Aorta (tissue), 5 donors: Measurements from ENCODE around the gene OR2A7. TPM values are rescaled to one million over a fixed set of nuclear protein-coding genes. Genes with fewer than 3 reads are reported as not detected.
"Not testable (repeated sequence)": the region's sequence is repeated elsewhere in the genome, so short reads cannot be mapped to it uniquely, and the experiment has no call there.

Source experiments
- ATAC-seq: fragments of 200-7000 bp; cut with Tn5 transposase; one replicate; pipeline ENCODE4 v1.9.1; 2022; ENCODE audit warnings: moderate library complexity; ENCODE audit not compliant: low FRiP score
- DNase-seq, 2 donors: peaks; one replicate each; pipeline ENCODE4 v3.0.0-alpha.2; 2020
- H3K27ac ChIP-seq, 2 donors: one replicate each; pipeline ENCODE4 v1.5.1; 2013; ENCODE audit warnings: low read length in 2 of 2, mild to moderate bottlenecking in 2 of 2, moderate library complexity in 2 of 2, control low read depth in 1 of 2, inconsistent platforms in 1 of 2, low read depth in 1 of 2
- H3K27me3 ChIP-seq, 2 donors: one replicate each; pipeline ENCODE4 v1.6.1; 2013; ENCODE audit warnings: control low read depth in 1 of 2, low read length in 1 of 2, mild to moderate bottlenecking in 1 of 2, moderate library complexity in 1 of 2; ENCODE audit not compliant: insufficient read depth in 2 of 2, control insufficient read depth in 1 of 2
- H3K36me3 ChIP-seq, 2 donors: one replicate each; pipeline ENCODE4 v1.6.1; 2013; ENCODE audit warnings: control low read depth in 1 of 2, low read length in 1 of 2, mild to moderate bottlenecking in 1 of 2; ENCODE audit not compliant: insufficient read depth in 2 of 2, control insufficient read depth in 1 of 2
- H3K4me1 ChIP-seq, 2 donors: one replicate each; pipeline ENCODE4 v1.6.1; 2013; ENCODE audit warnings: low read length in 2 of 2, control low read depth in 1 of 2, mild to moderate bottlenecking in 1 of 2, moderate library complexity in 1 of 2; ENCODE audit not compliant: insufficient read depth in 2 of 2, control insufficient read depth in 1 of 2
- H3K4me3 ChIP-seq, 2 donors: one replicate each; pipeline ENCODE4 v1.5.1; 2013; ENCODE audit warnings: low read length in 2 of 2, control low read depth in 1 of 2, mild to moderate bottlenecking in 1 of 2
- H3K9me3 ChIP-seq: one replicate; pipeline ENCODE4 v1.6.1; 2013; ENCODE audit warnings: mild to moderate bottlenecking, low read length; ENCODE audit not compliant: control insufficient read depth
- WGBS, 2 donors: extraction: QIAGEN DNeasy Blood & Tissue Kit; methylation state at CpG; one replicate each; pipeline ENCODE4 v1.1.7; 2013; 5-methylcytosine and 5-hydroxymethylcytosine counted together
- intact Hi-C, 2 donors: fragments of 100-400 bp; cut with DNase I; formaldehyde crosslinking; loops; one replicate each; pipeline versions ENCODE4 v1.14.2 to v1.15.0; 2022
- polyA plus RNA-seq, 2 donors: library from polyadenylated mRNA; stranded (reverse); fragments of 200-250 nt; gene quantifications; one replicate each; pipeline ENCODE4 v1.2.3, GENCODE V29; 2013
- total RNA-seq, 2 donors: library from RNA; stranded (reverse); fragmentation: NEBNext Ultra II Directional; extraction: Animal tissue kit (Norgen Biotek cat#: 25700); gene quantifications; one replicate each; pipeline ENCODE4 v1.2.1, GENCODE V29; 2021
- donor health status: healthy with polysubstance abuse.
- donor health status: Bipolar disorder and iron deficiency.
- donor health status: DM: no; HTN: no; CAD: no.
- donor health status: DM: no; HTN: no; CAD: no.
- donor health status: DM: yes; HTN: yes; CAD: no.

The OR2A7 gene
- total and polyA plus RNA-seq, 4 donors: 0.67 to 4.7 (median 1.5) TPM; not detected in 1

- H3K9me3 ChIP-seq, ATAC-seq, H3K4me3 ChIP-seq, H3K4me1 ChIP-seq, H3K27me3 ChIP-seq, H3K27ac ChIP-seq, intact Hi-C loops, H3K36me3 ChIP-seq: not testable (repeated sequence)
- WGBS, 2 donors: 78 to 100% methylated on average over 1 to 2 of the region's 2 CpGs
- peak; percentile 5 to 18 for DNase-seq
Measured at GRCh38 chr7:144238530-144239082, 26.0 kb downstream of the OR2A7 start.

- H3K36me3 ChIP-seq, H3K4me3 ChIP-seq, H3K27me3 ChIP-seq, DNase-seq, intact Hi-C loops, H3K9me3 ChIP-seq, H3K4me1 ChIP-seq, H3K27ac ChIP-seq, ATAC-seq: not testable (repeated sequence)
- 88 to 93% methylated on average over 1 of the region's 1 CpG for WGBS, 2 donors
Measured at GRCh38 chr7:144233039-144233438, 31.6 kb downstream of the OR2A7 start.

DNA sequence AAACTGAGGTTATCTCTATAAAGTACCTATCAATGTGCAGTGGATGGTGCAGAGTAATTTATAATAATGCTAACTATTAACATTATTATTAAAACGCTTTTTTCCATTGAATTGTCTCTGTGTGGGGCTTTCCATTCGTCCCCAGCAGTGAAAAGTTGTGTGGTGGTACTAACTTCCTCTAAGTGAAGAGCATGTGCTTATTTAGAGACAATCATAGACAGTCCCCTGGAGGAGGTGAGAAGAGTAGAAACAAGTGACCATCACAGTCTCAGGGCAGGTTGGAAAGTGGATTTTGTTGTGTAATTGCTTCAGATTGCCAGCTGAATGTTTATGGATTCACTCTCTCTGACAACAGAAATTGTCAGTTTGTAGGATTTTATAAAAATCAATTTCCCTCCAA is 33.6 kb downstream of the OR2A7 start:
- H3K4me3 ChIP-seq, DNase-seq, ATAC-seq, H3K27ac ChIP-seq, H3K36me3 ChIP-seq, H3K27me3 ChIP-seq, intact Hi-C loops, H3K9me3 ChIP-seq, H3K4me1 ChIP-seq: not testable (repeated sequence)
- WGBS, 2 donors: no CpG with 5 or more reads among the region's 2 CpGs

- ATAC-seq (peak; percentile 65), DNase-seq (peak in 1 of 2 donors; percentile 65)
- H3K36me3 ChIP-seq, H3K4me1 ChIP-seq, H3K9me3 ChIP-seq, H3K27ac ChIP-seq, intact Hi-C loops, H3K4me3 ChIP-seq, H3K27me3 ChIP-seq: not testable (repeated sequence)
- 94 to 95% methylated on average over 1 of the region's 3 CpGs for WGBS, 2 donors
Measured at GRCh38 chr7:144228810-144229209, 35.8 kb downstream of the OR2A7 start.

DNA sequence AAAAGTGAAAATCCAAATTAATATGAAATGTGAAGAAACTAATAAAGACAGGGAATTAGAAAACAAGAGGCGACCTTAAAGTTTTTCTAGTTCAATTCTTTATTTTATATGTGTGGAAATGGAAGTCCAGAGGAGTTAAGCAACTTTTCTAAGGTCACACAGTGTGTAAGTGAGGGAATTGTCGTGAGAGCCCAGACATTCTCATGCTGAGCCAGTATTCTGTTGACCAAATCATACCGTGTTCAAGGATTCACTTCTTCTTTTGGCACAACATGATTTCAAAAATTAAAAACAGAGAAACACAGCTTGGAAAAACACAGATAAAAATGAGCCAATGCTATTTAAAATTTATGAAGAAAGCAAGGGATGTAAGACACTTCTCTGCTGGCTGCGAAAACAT is 37.7 kb downstream of the OR2A7 start:
- H3K27me3 ChIP-seq, H3K9me3 ChIP-seq, H3K4me3 ChIP-seq, H3K4me1 ChIP-seq, H3K36me3 ChIP-seq, DNase-seq, H3K27ac ChIP-seq, intact Hi-C loops: not testable (repeated sequence)
- peak; percentile 70 for ATAC-seq
- 76 to 77% methylated on average over 3 of the region's 4 CpGs for WGBS, 2 donors

DNA sequence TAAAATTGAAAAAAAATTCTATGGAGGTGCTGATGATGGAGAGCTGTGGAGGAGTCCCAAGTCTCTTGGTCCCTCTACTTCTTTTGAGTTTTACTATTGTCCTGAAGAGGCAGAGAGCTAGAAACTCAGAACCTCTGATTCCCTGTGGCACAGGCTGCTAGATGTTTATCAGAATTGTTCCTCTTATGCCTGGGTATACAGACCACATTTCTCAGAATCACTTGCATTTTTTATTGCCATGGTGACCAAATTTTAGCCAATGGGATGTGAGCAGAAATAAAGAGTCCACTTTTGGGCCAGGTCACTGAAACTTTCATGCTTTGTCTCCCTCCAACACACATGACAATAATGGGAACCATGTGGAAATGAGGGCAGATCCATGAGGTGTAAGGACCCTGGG is 40.9 kb downstream of the OR2A7 start:
- H3K4me3 ChIP-seq, H3K36me3 ChIP-seq, DNase-seq, intact Hi-C loops, H3K27me3 ChIP-seq, H3K9me3 ChIP-seq, ATAC-seq, H3K27ac ChIP-seq, H3K4me1 ChIP-seq: not testable (repeated sequence)

DNA sequence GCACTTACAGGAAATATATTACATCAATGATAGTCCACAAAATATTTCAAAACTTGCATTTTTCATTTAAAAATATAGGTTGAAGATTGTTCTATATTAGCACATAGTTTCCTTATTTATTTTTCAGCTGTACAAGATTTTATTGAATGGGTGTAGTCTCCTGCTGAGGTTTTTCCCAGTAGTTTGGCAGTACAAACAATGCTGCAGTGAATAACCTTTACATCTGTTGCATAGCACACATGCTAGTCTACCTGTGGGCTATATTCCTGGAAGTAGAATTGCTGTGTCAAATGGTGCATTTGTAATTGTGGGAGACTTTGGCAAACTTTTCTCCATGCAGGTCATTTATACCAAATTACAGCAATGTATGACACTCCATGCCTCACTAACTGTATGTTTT is 44.1 kb downstream of the OR2A7 start:
- H3K27ac ChIP-seq, H3K4me3 ChIP-seq, intact Hi-C loops: not testable (repeated sequence)

GRCh38 chr7:144219149-144219548 is 45.4 kb downstream of the OR2A7 start:
- no CpG with 5 or more reads among the region's 4 CpGs for WGBS, 2 donors
- peak; percentile 28 for ATAC-seq
- H3K4me3 ChIP-seq: not testable (repeated sequence)

More for the DNA sequence above, 44.1 kb downstream of the OR2A7 start:
- not testable (repeated sequence) for DNase-seq, H3K27me3 ChIP-seq, ATAC-seq, H3K9me3 ChIP-seq, H3K36me3 ChIP-seq, H3K4me1 ChIP-seq

GRCh38 chr7:144218581-144218980 is 46.0 kb downstream of the OR2A7 start:
- H3K4me3 ChIP-seq, ATAC-seq, intact Hi-C loops, H3K36me3 ChIP-seq, H3K27ac ChIP-seq, H3K4me1 ChIP-seq, H3K27me3 ChIP-seq, H3K9me3 ChIP-seq: not testable (repeated sequence)
- 96 to 97% methylated on average over 1 of the region's 1 CpG for WGBS, 2 donors
- DNase-seq: peak in 1 of 2 donors; percentile 6

More at GRCh38 chr7:144219149-144219548, 45.4 kb downstream of the OR2A7 start:
- DNase-seq, H3K27me3 ChIP-seq, intact Hi-C loops, H3K9me3 ChIP-seq, H3K4me1 ChIP-seq, H3K27ac ChIP-seq, H3K36me3 ChIP-seq: not testable (repeated sequence)
